ENCODE data around the gene UGT3A1.
"Not testable (repeated sequence)": the region's sequence is repeated elsewhere in the genome, so short reads cannot be mapped to it uniquely, and the experiment has no call there.

The UGT3A1 gene

GRCh38 chr5:35988529-35988928, 2.7 kb downstream of the UGT3A1 start:
- no peak for DNase-seq (ENCODE audit: low read depth in 2 of 2)

- DNase-seq (ENCODE audit: low read depth in 2 of 2) = no peak
Observed at GRCh38 chr5:35987776-35988175, 3.4 kb downstream of the UGT3A1 start.

DNA sequence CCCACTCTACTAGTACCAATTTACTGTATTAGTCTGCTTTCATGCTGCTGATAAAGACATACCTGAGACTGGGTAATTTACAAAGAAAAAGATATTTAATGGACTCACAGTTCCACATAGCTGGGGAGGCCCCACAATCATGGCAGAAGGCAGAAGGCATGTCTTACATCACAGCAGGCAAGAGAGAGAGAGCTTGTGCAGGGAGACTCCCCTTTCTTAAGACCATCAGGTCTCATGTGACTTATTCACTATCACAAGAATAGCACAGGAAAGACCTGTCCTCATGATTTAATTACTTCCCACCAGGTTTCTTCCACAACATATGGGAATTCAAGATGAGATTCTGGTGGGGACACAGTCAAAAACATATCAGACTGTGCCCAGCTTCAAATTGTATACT, 11.5 kb downstream of the UGT3A1 start:
- DNase-seq (ENCODE audit: low read depth in 2 of 2) = no peak

GRCh38 chr5:35976859-35977258, 14.3 kb downstream of the UGT3A1 start:
- DNase-seq (ENCODE audit: low read depth in 2 of 2) = not testable (repeated sequence)

- DNase-seq (ENCODE audit: low read depth in 2 of 2) = no peak
Observed at GRCh38 chr5:35974570-35974969, 16.6 kb downstream of the UGT3A1 start.

DNA sequence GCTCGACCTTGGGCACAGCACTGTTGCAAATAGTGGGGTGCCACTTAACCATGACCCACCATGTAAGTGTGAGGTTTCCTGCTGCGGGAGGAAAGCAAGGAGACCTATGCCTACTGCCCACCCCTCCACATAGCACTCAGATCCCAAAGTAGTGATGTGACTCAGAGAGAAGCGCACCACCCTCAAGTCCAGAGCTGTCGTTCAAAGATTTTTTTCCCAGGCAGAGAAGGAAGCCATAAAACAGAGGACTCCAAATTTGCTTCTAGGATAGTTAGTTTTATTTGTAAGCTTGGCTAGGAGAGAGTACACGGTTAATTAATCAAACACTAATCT, 19.3 kb downstream of the UGT3A1 start:
- DNase-seq (ENCODE audit: low read depth in 2 of 2) = no peak

- no peak for DNase-seq (ENCODE audit: low read depth in 2 of 2)
Observed at GRCh38 chr5:35971186-35971877, 19.9 kb downstream of the UGT3A1 start.

DNA sequence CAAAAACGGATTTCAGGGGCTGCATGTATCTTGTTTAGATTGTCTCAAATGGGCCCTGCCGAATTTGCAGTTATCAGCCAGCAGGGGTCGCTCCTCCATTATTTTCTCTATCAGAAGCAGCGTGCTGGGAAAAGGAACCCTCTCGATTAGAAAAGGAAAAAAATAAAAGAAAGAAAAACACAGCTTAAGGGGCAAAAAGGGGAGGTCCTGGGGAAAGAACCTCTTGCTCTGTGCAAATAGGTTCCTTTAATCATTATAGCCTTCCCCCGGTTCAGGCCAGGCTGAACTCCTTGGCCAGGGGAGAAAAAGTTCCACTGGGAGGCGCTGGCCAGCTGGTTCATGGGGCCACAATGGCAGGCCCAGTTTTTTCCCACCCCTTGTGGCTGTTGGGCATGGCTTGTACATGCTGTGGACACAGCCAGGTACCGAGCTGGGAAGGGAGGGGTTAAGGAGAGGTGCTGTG, 27.8 kb downstream of the UGT3A1 start:
- no peak for DNase-seq (ENCODE audit: low read depth in 2 of 2)

- no peak for DNase-seq (ENCODE audit: low read depth in 2 of 2)
Observed at GRCh38 chr5:35960328-35960727, 30.9 kb downstream of the UGT3A1 start.

GRCh38 chr5:35956429-35956828, 34.8 kb downstream of the UGT3A1 start:
- no peak for DNase-seq (ENCODE audit: low read depth in 2 of 2)

DNA sequence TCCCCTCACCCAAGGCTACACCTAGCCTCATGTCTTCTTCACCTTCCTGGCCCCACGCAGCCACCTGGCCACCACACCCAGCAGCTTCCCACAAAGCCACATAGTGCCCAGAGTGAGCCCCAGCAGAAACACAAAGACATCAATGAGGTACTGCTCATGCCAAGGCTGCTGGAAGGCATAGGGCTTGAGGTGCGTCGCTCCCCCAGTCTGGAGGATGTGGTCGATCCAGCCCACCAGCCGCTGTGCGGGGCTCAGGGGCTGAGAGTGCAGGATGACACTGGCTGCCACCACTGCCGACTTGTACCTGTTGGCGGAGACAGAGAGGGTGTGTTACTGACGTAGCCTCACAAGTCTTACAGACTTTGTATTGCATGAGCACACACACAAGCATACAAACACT, 37.0 kb downstream of the UGT3A1 start:
- peak in 1 of 2 donors; percentile 0 for DNase-seq (ENCODE audit: low read depth in 2 of 2)

DNA sequence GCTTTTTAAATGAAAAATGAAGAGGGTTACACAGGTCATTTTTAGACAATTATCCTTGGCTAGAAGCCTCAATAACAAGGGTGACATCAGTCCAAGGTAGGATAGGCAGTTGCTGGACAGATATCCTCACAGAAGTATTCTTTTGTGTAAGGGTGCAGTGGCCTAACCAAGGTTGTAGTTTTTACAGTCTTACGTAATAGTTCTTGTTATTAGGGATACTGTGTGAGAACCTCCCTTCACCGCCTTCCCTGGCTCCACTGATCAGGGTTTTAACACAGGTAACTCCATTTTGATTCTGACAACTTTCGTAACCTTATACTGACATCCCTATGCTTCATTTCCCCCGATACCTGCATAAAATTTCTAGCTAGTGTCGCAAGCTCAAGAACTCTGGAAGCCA, 44.1 kb downstream of the UGT3A1 start:
- DNase-seq (ENCODE audit: low read depth in 2 of 2) = no peak

DNA sequence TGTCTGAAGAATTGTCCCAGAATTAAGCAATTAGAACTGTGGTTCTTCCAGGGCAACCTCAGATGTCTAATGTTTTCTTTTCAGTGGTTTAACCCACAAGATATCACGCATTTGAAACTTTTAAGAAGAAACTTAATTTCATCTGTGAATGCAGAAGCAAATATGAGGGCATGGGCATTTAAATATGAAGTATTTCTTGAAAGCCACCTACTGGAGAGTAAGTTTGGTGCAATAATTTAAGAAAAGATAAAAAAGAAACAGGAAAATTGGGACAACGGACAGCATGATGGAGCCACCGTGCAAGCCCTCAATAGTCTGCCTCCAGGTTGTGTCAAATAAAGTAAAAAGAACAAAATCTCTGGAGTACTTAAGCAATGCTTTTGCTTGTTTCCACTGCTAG, 51.6 kb downstream of the UGT3A1 start:
- DNase-seq (ENCODE audit: low read depth in 2 of 2) = no peak

- DNase-seq (ENCODE audit: low read depth in 2 of 2) = no peak
Observed at GRCh38 chr5:35938568-35939227, 52.5 kb downstream of the UGT3A1 start, which contains the start of gene CAPSL. TSS of gene CAPSL (minus strand) at chr5:35938622. CDS start at chr5:35921120, 17,502 bp downstream.

DNA sequence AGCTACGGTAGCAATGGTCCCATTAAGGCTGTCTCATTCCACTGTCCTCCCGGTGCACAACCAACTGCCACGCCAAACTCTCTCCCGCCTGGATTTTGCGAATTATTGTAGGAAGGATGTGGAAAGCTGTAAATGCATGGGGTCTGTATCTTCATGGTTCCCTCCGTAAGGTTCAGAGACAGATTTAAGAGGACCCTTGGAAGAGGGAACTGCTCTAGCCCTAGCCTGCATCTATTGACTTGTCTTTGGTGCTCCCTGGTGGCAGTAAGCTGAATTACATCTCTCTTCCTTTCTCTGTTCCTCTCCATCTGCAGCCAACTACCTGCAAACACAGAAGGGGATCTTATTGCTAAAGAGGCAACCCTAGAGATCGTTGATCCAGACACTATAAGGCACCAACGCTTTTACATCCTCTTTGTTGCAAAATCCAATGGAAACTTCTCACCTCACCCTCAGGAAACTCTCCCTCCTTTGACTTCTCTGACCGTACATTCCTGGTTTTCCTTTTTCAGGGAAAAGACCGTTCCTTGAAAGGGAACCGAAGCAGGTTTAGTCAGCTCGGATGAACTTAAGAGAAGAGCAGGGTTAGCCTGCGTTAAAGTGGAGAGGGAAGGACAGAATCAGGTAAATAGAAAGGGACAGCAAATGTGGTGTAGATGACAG, 64.7 kb downstream of the UGT3A1 start:
- peak in 1 of 2 donors; percentile 33 for DNase-seq (ENCODE audit: low read depth in 2 of 2)

DNA sequence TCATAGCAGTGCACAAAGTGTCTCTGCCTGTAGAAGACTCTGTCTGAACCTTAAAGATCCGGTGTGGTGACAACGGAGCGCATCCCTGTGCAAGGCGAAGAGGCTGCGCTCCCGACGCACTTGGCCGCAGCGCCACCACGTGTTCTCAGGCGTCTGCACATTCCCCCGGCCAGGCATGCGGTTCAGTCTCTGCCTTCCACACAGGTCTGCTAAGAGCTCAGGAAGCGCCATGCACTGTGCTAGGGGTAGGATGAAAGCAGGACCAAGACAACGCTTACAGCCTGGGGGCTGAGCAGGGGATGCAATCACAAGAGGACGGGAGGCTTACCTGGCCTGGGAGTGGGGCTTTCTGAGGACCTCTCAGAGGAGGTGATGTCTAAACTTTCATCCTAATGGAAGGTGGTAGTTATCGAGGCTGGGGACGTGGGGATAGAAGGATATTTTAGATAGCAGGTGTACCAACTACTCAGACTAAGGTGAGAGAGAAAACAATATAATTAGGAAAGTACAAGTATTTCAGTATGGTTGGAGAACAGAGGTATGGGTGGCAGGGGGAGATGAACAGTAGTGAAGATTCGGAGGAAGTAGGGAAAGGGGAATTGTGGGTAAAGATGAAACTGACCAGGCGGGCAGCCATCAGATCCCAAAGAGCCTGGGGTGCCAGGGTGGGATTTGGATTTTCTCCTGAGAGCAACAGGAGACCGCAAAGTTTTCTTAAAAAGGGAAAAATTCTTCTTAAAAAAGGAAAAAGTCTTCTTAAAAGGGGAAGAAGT, 66.1 kb downstream of the UGT3A1 start:
- DNase-seq (ENCODE audit: low read depth in 2 of 2) = peak; percentile 78 to 80

DNA sequence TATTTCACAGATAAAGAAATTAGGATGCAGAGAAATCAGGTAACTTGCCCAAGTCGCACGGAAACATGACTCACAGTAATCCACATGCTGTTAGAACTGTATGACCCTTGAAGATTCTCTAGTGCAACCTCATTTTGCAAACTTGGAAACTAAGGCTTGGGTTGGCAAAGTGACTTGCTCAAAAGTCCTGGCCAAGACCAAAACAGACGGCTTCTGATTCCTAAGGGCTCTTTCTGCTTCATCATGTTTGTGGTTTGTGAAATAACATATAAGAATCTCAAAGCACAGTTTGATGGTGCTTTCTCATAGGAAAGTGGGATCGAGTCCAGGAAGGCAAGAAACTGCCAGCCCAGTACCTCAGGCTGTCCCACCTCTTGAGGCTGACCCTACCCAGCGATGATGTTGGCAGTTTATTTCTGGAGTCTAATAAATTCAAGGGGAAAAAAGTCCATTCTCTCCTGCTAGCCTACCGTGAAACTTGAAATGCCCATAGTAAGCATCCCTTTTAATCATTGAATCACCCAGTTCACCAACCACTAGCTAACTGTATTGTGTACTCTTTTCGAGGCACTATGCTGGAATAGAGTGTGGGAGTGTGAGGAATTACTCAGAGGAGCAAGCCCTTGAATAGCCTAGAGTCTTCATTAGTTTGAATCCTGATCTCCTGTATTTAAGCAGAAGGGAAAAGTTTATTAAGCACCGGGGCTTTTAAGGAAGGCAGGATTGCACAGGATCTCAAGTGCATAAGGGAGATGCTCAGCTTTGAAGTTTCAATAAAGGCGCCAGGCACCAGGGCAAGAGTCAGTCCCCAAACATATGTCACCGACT, 66.9 kb downstream of the UGT3A1 start:
- no peak for DNase-seq (ENCODE audit: low read depth in 2 of 2)

DNA sequence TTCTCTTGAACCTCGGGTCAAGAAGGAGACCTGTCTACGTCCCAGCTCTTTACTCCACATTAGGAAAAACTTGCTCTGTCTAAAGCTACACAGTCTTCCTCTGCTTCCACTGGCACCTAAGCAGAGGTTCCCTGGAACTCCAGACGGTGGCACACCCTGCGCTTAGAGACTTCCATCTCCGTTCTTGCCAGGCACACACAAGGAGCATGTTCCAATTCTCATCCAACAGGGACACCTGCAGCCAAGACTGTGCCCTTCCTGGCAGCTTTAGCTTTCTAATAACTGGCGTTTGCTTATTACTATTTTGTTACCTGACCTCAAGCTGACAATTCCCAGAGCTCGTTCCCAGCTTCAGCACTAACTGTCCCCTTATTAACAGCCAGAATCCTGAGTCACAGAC, 68.7 kb downstream of the UGT3A1 start:
- no peak for DNase-seq (ENCODE audit: low read depth in 2 of 2)

DNA sequence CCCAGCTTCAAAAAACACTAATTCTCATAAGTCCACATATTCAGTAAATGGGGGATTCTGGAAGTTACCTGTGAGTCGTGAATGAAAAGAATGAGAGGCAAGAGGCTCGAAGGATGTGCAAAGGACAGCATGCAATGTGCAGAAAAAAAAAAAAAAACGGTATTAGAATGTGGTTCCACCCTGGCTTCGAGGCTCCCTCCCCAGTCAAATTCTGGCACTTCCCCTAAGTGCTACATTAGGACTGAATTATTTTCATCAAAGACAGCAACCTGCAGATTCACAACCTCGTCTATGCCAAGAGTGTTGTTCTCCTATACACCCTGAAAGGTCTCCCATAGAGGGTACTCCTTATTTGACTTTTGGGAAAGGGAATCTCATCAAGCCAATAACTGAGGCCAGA, 69.3 kb downstream of the UGT3A1 start:
- DNase-seq (ENCODE audit: low read depth in 2 of 2) = no peak

GRCh38 chr5:35920890-35921289, 70.3 kb downstream of the UGT3A1 start:
- DNase-seq (ENCODE audit: low read depth in 2 of 2) = no peak

- DNase-seq (ENCODE audit: low read depth in 2 of 2) = no peak
Observed at GRCh38 chr5:35919191-35919590, 72.0 kb downstream of the UGT3A1 start.

Data from stimulated activated CD8-positive, alpha-beta memory T cell treated with anti-CD3 and anti-CD28 coated beads, Interleukin-7, amount 100 ng/mL, for 4 hours (primary cell).